Breast epithelium (tissue), 4 donors: ENCODE data around the gene RHOT1. TPM values are rescaled to one million over a fixed set of nuclear protein-coding genes. Genes with fewer than 3 reads are reported as not detected.
"Not testable (repeated sequence)": the region's sequence is repeated elsewhere in the genome, so short reads cannot be mapped to it uniquely, and the experiment has no call there.

ENCODE experiments used
- DNase-seq, 2 donors: peaks; one replicate each; pipeline ENCODE4 v3.0.0-alpha.2; 2019; ENCODE audit warnings: low spot score in 2 of 2
- H3K27ac ChIP-seq, 2 donors: fragments of 200-600 bp; sonication (generic) in 1 of 2; one replicate each; pipeline ENCODE4 v1.5.1; 2016 to 2019; ENCODE audit warnings: mild to moderate bottlenecking in 1 of 2
- H3K27me3 ChIP-seq, 2 donors: fragments of 200-600 bp; sonication (generic) in 1 of 2; one replicate each; pipeline versions ENCODE4 v1.5.1 to v1.6.0; 2017 to 2019; ENCODE audit warnings: control low read depth in 1 of 2, mild to moderate bottlenecking in 1 of 2
- H3K36me3 ChIP-seq: fragments of 200-600 bp; one replicate; pipeline ENCODE4 v1.5.1; 2019
- H3K4me1 ChIP-seq, 2 donors: fragments of 200-600 bp; sonication (generic); one replicate each; pipeline ENCODE4 v1.5.1; 2016 to 2019; ENCODE audit warnings: control low read depth in 1 of 2
- H3K4me3 ChIP-seq, 3 donors: fragments of 200-600 bp; sonication (generic); 1 replicate in 2 of 3; 2 replicates in 1 of 3; pipeline ENCODE4 v1.5.1; 2016 to 2019; ENCODE audit warnings: mild to moderate bottlenecking in 3 of 3, moderate library complexity in 2 of 3
- H3K9me3 ChIP-seq, 2 donors: fragments of 200-600 bp; sonication (generic) in 1 of 2; one replicate each; pipeline ENCODE4 v1.5.1; 2016 to 2019; ENCODE audit warnings: control low read depth in 1 of 2
- POLR2A ChIP-seq: fragments of 450-650 bp; IDR thresholded peaks from one replicate; pipeline ENCODE4 v1.6.1; 2016; ENCODE audit warnings: antibody characterized with exemption, mild to moderate bottlenecking, moderate library complexity
- POLR2AphosphoS5 ChIP-seq, 3 donors: sonication (generic); formaldehyde crosslinking; IDR thresholded peaks; one replicate each; pipeline ENCODE4 v1.6.1; 2017; ENCODE audit warnings: antibody characterized with exemption in 3 of 3
- intact Hi-C: fragments of 100-400 bp; cut with DNase I; formaldehyde crosslinking; loops from one replicate; pipeline ENCODE4 v1.15.1; 2023; ENCODE audit warnings: low total_unique reads
- total RNA-seq, 3 donors: library from RNA; depleted of rRNA; stranded (reverse); fragments of >200 nt; gene quantifications; one replicate each; pipeline ENCODE4 v1.1.0, GENCODE V29; 2016
- TF ChIP-seq, protein P1 (sequence below), 3 donors: fragments of 450-650 bp; IDR thresholded peaks; one replicate each; pipeline ENCODE4 v1.5.1; 2016 to 2017; ENCODE audit warnings: antibody characterized with exemption in 3 of 3, mild to moderate bottlenecking in 3 of 3, moderate library complexity in 3 of 3

Gene RHOT1
- total RNA-seq, 3 donors from 2014 or later, result 62.9 to 74.6 (median 72.0) TPM

DNA sequence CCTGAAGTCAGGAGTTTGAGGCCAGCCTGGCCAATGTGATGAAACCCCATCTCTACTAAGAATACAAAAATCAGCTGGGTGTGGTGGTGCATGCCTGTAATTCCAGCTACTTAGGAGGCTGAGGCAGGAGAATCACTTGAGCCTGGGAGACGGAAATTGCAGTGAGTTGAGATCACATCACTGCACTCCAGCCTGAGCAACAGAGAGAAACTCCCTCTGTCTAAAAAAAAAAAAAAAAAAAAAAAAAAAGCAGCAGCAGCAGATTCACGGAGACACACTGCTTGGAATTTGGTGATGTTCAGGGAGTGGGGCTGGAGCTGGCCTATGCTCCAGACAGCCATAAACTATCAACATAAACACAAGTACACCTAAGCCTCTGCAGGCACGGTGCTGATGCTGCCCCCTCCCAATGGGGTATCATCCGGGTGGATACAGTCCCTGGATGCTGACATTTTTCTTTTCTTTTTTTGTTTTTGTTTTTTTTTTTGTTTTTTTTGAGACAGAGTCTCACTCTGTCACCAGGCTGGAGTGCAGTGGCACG, 39.6 kb upstream of the RHOT1 start:
- intact Hi-C loops, result no loop called here
- Histone ChIP-seq H3K4me1 (no peaks in the 10 kb centered on the region), H3K4me3 (no peak overlapping the region), H3K27me3 (no peaks in the 10 kb centered on the region), H3K9me3 (no peaks in the 10 kb centered on the region), H3K36me3 (no peaks in the 10 kb centered on the region), H3K27ac (no peak overlapping the region)
- TF ChIP-seq POLR2AphosphoS5 (IDR thresholded peaks at IDR 0.05), result no peak
- TF ChIP-seq, protein P1, sequence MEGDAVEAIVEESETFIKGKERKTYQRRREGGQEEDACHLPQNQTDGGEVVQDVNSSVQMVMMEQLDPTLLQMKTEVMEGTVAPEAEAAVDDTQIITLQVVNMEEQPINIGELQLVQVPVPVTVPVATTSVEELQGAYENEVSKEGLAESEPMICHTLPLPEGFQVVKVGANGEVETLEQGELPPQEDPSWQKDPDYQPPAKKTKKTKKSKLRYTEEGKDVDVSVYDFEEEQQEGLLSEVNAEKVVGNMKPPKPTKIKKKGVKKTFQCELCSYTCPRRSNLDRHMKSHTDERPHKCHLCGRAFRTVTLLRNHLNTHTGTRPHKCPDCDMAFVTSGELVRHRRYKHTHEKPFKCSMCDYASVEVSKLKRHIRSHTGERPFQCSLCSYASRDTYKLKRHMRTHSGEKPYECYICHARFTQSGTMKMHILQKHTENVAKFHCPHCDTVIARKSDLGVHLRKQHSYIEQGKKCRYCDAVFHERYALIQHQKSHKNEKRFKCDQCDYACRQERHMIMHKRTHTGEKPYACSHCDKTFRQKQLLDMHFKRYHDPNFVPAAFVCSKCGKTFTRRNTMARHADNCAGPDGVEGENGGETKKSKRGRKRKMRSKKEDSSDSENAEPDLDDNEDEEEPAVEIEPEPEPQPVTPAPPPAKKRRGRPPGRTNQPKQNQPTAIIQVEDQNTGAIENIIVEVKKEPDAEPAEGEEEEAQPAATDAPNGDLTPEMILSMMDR (IDR thresholded peaks at IDR 0.05), result no peak
- no peak for TF ChIP-seq POLR2A
- no peak for DNase-seq

DNA sequence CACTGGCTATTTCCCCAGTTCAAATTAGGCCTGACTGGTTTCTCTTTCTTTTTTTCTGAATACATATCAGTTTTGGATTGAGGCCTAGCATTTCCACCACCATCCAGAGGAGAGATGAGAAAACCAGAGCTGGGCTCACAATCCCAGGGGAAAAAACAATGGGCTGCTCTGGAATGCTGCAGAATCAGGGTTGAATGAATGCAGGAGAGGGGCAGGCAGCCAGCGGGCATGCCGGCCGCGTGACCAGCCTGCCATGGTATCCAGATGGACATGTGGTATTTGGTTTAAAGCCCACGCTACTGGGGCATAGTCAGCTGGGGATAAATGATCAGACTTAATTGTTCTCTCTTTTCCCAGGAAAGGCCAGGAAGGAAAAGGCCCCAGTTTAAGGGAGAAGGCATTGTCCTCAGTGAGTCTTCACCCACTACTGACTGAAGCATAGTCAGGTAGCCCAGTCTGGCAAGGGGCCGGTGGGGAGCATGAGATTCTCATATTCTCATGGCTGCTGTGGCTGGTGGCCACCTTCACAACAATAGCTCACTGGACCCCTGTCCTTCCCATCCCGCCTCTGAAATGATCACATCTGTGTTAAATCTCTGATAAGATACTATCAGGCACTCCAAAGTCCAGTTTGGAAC, 38.7 kb upstream of the RHOT1 start:
- no peaks in the 10 kb centered on the region for H3K4me1 ChIP-seq
- H3K9me3 ChIP-seq, result no peaks in the 10 kb centered on the region
- intact Hi-C loops, result no loop called here
- TF ChIP-seq, protein P1 (IDR thresholded peaks at IDR 0.05), result no peak
- no peak overlapping the region for H3K27ac ChIP-seq
- no peaks in the 10 kb centered on the region for H3K27me3 ChIP-seq
- DNase-seq, result no peak
- no peak overlapping the region for H3K4me3 ChIP-seq
- H3K36me3 ChIP-seq, result no peaks in the 10 kb centered on the region

DNA sequence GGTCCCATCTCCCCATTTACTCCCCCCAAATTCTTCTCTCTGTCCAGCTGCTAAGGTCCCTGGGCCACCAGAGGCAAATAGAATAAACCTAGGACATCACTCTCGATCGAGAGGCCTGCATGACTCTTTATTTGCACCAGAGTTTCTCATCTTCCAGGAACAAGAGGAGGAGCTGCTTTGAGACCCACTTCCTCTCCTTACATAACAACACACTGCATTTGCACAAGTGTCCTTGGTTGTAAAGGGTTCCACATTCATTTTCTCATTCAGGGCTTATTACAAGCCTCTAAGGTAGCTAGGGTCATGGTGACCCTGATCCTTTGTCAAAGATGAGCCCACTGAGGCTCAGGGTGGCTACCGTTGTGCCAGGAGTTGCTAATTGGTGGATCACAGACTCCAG, 38.1 kb upstream of the RHOT1 start:
- Histone ChIP-seq H3K9me3 (no peaks in the 10 kb centered on the region), H3K4me1 (no peaks in the 10 kb centered on the region), H3K4me3 (no peak overlapping the region), H3K27me3 (no peaks in the 10 kb centered on the region), H3K27ac (no peak overlapping the region), H3K36me3 (no peaks in the 10 kb centered on the region)
- no peak for DNase-seq
- TF ChIP-seq POLR2AphosphoS5 (IDR thresholded peaks at IDR 0.05) (no peak), POLR2A (no peak)
- TF ChIP-seq, protein P1 (IDR thresholded peaks at IDR 0.05), result no peak
- intact Hi-C loops, result no loop called here

DNA sequence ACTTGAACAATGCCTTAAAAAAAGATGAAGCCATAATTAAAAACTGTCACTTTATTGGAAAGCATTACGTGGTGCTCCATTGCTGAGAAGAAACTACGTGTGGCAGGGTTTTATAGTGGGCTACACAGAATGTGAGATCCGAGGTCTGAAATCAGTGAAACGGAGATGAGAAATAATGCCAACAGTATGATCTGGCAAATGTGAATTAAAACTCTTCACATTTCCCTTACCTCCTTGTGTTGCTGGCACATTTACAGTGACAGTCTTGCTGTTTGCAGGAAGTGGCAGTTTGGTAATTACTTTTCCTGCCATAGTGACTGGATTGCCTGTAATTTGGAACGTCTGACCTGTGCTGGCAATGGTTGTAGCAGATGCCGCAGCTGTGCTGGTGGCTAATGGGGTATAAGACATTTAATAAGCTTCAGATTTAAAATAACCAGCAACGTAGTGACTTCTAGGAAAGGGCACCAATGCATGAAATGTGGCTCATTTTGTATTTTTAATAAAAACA, 35.8 kb upstream of the RHOT1 start:
- H3K9me3 ChIP-seq, H3K4me3 ChIP-seq, H3K27ac ChIP-seq, H3K36me3 ChIP-seq, H3K4me1 ChIP-seq, intact Hi-C loops, H3K27me3 ChIP-seq, DNase-seq: not testable (repeated sequence)

DNA sequence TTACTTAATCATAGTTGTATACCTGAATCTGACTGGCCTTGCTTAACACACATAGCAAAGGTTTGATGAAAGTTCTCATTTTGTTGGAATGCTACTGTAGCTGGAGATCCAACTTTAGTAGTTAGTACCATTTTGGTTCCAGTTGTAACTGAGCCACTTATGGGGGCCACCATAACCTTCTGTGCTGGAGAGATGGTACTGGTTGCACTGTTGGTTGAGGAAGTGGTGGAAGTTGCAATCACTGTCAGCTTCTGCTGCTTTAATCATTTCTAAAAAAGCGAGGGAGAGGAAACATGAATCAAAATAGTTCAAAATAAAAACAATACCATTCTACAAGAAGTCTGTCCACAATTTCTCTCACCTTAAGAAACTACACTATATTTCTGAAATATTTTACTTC, 35.1 kb upstream of the RHOT1 start:
- H3K4me3 ChIP-seq, DNase-seq, H3K4me1 ChIP-seq, intact Hi-C loops, H3K9me3 ChIP-seq, H3K27ac ChIP-seq, H3K27me3 ChIP-seq, H3K36me3 ChIP-seq: not testable (repeated sequence)

DNA sequence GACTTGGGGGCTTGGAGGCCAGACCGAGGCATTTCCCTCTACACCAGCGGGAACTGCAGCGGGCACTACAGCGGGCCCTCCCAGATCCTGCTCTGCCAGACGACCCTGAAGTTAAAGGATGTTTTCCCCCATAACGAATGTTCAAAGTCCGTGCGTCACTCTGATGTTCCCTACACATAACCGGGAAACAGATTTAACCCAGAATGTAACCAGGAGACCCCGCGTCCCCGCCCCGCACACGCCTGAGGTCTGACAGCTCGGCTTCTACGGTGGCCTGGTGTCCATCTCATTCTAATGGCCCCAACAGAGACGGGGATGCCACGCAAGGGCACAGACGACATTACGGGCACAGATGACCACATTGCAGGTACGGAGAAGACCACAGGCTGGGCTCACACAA, 31.7 kb upstream of the RHOT1 start:
- intact Hi-C loops, result no loop called here
- Histone ChIP-seq H3K27me3 (no peaks in the 10 kb centered on the region), H3K4me3 (no peak overlapping the region), H3K4me1 (no peaks in the 10 kb centered on the region), H3K9me3 (no peaks in the 10 kb centered on the region), H3K36me3 (no peaks in the 10 kb centered on the region), H3K27ac (no peak overlapping the region)
- DNase-seq, result no peak
- no peak for TF ChIP-seq POLR2A
- TF ChIP-seq, protein P1 (IDR thresholded peaks at IDR 0.05), result no peak
- TF ChIP-seq POLR2AphosphoS5 (IDR thresholded peaks at IDR 0.05), result no peak
